Neural cell (in vitro differentiated cells): ENCODE measurements around the gene ARFGAP3. TPM values are rescaled to one million over a fixed set of nuclear protein-coding genes. Genes with fewer than 3 reads are reported as not detected.

Experiments used
- H2AFZ ChIP-seq: fragments of 200-600, 300-800 bp; sonication (generic), shearing (Covaris generic); 2 replicates; pipeline ENCODE4 v1.6.0; 2014; ENCODE audit warnings: low read depth, mild to moderate bottlenecking, antibody characterized with exemption, low read length, moderate library complexity
- H3F3A ChIP-seq: fragments of 200-600 bp; shearing (Covaris generic); 2 replicates; pipeline ENCODE4 v1.6.1; 2016; ENCODE audit warnings: mild to moderate bottlenecking, moderate library complexity, mixed read lengths, antibody characterized with exemption, low read length; ENCODE audit not compliant: insufficient read depth, poor library complexity, severe bottlenecking
- H3K27ac ChIP-seq: fragments of 200-600, 300-800 bp; sonication (generic), shearing (Covaris generic); 2 replicates; pipeline ENCODE4 v1.5.1; 2014; ENCODE audit warnings: mild to moderate bottlenecking, low read length, moderate library complexity
- H3K27me3 ChIP-seq: fragments of 300-800, 200-600 bp; sonication (generic), shearing (Covaris generic); 2 replicates; pipeline ENCODE4 v1.6.0; 2014; ENCODE audit warnings: mild to moderate bottlenecking, low read depth, low read length, moderate library complexity; ENCODE audit not compliant: insufficient read depth
- H3K36me3 ChIP-seq: fragments of 300-800, 200-600 bp; sonication (generic), shearing (Covaris generic); 2 replicates; pipeline ENCODE4 v1.5.1; 2014; ENCODE audit warnings: mild to moderate bottlenecking, antibody characterized with exemption, low read length, moderate library complexity; ENCODE audit not compliant: insufficient read depth
- H3K4me2 ChIP-seq: fragments of 300-800, 200-600 bp; sonication (generic), shearing (Covaris generic); 2 replicates; pipeline ENCODE4 v1.6.0; 2014; ENCODE audit warnings: mild to moderate bottlenecking, low read length
- H3K4me3 ChIP-seq: fragments of 300-800, 200-600 bp; sonication (generic), shearing (Covaris generic); 2 replicates; pipeline ENCODE4 v1.5.1; 2014; ENCODE audit warnings: mild to moderate bottlenecking, low read length, moderate library complexity
- H3K79me2 ChIP-seq: fragments of 200-600 bp; shearing (Covaris generic); replicated peaks from 2 replicates; pipeline ENCODE4 v1.6.0; 2014; ENCODE audit warnings: mild to moderate bottlenecking, low read length, moderate library complexity; ENCODE audit not compliant: insufficient read depth
- H3K9ac ChIP-seq: fragments of 300-800, 200-600 bp; sonication (generic), shearing (Covaris generic); 2 replicates; pipeline ENCODE4 v1.6.1; 2016; ENCODE audit warnings: mild to moderate bottlenecking, low read length, mixed read lengths
- H3K9me2 ChIP-seq: fragments of 200-600 bp; shearing (Covaris generic); 2 replicates; pipeline ENCODE4 v1.6.1; 2016; ENCODE audit warnings: mild to moderate bottlenecking, low read length, mixed read lengths; ENCODE audit not compliant: insufficient read depth
- H3K9me3 ChIP-seq: fragments of 200-600, 300-800 bp; sonication (generic), shearing (Covaris generic); 2 replicates; pipeline ENCODE4 v1.6.1; 2016; ENCODE audit warnings: mild to moderate bottlenecking, mixed run types, low read length, moderate library complexity, mixed read lengths
- H4K20me1 ChIP-seq: fragments of 200-600 bp; shearing (Covaris generic); 2 replicates; pipeline ENCODE4 v1.6.1; 2016; ENCODE audit warnings: mild to moderate bottlenecking, mixed run types; ENCODE audit not compliant: insufficient read depth
- EP300 ChIP-seq: fragments of 450-650 bp; conservative IDR thresholded peaks from 2 replicates; pipeline ENCODE4 v1.6.1; 2014; ENCODE audit warnings: antibody characterized with exemption, mild to moderate bottlenecking, moderate library complexity; ENCODE audit not compliant: poor library complexity, severe bottlenecking
- EZH2 ChIP-seq: fragments of 200-600, 300-800 bp; shearing (Covaris generic), sonication (generic); IDR thresholded peaks from 2 replicates; pipeline ENCODE4 v1.6.1; 2014; ENCODE audit warnings: antibody characterized with exemption, low read length, borderline replicate concordance, mild to moderate bottlenecking; ENCODE audit not compliant: insufficient read depth, poor library complexity, severe bottlenecking
- MXI1 ChIP-seq: fragments of 450-650 bp; conservative IDR thresholded peaks from 2 replicates; pipeline ENCODE4 v1.6.1; 2014; ENCODE audit warnings: antibody characterized with exemption, mild to moderate bottlenecking; ENCODE audit not compliant: poor library complexity, severe bottlenecking
- POLR2AphosphoS5 ChIP-seq: IDR thresholded peaks from 2 replicates; pipeline ENCODE4 v1.6.1; 2012
- RAD21 ChIP-seq: fragments of 450-650 bp; conservative IDR thresholded peaks from 2 replicates; pipeline ENCODE4 v1.6.1; 2014; ENCODE audit warnings: antibody characterized with exemption, mild to moderate bottlenecking, moderate library complexity
- SMC3 ChIP-seq: fragments of 450-650 bp; conservative IDR thresholded peaks from 2 replicates; pipeline ENCODE4 v1.6.1; 2014; ENCODE audit warnings: antibody characterized with exemption, mild to moderate bottlenecking, moderate library complexity; ENCODE audit not compliant: poor library complexity
- TAF1 ChIP-seq: IDR thresholded peaks from 2 replicates; pipeline ENCODE4 v1.6.1; 2012; ENCODE audit warnings: low read depth
- polyA plus RNA-seq: library from polyadenylated mRNA; depleted of rRNA; stranded (reverse); fragments of >200 nt; gene quantifications from 2 replicates; pipeline ENCODE4 v1.2.3, GENCODE V29; 2014
- TF ChIP-seq, protein P1 (sequence below): IDR thresholded peaks from 2 replicates; pipeline ENCODE4 v1.6.1; 2012; ENCODE audit warnings: borderline replicate concordance
- TF ChIP-seq, protein P2 (sequence below): fragments of 450-650 bp; IDR thresholded peaks from 2 replicates; pipeline ENCODE4 v1.5.1; 2014; ENCODE audit warnings: antibody characterized with exemption, mild to moderate bottlenecking, moderate library complexity; ENCODE audit not compliant: poor library complexity, severe bottlenecking

Gene ARFGAP3
- polyA plus RNA-seq, 1 donor from 2014 or later, result 80.7 TPM

DNA sequence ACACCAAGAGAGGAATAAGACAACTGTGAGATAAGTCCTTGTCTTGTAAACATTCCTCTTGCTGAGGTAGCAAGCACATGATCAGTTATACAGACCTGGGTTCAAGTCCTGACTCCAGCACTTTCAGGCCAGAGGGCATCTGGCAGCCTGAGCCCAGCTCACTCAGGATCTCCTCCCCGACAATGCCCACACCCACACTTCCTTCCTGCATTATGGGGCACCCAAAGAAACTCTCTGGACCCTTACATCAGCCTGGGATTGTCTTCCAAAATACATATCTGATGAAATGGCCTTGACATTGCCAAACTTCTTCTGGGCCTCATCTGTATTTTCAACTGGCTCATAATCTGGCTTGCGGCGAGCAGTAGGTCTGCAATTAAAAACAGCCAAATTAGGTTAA is 48.6 kb downstream of the ARFGAP3 start:
- Histone ChIP-seq H3F3A (no peaks in the 10 kb centered on the region), H2AFZ (no peak overlapping the region), H3K9ac (no peak overlapping the region), H3K4me2 (no peak overlapping the region), H3K4me3 (no peak overlapping the region), H3K36me3 (no peaks in the 10 kb centered on the region), H3K9me3 (no peaks in the 10 kb centered on the region), H3K27me3 (no peaks in the 10 kb centered on the region), H3K27ac (no peak overlapping the region), H4K20me1 (no peaks in the 10 kb centered on the region), H3K9me2 (no peaks in the 10 kb centered on the region), H3K79me2 (no peaks in the 10 kb centered on the region)
- TF ChIP-seq POLR2AphosphoS5, result no peak
- no peak for TF ChIP-seq EP300
- TF ChIP-seq, protein P1, sequence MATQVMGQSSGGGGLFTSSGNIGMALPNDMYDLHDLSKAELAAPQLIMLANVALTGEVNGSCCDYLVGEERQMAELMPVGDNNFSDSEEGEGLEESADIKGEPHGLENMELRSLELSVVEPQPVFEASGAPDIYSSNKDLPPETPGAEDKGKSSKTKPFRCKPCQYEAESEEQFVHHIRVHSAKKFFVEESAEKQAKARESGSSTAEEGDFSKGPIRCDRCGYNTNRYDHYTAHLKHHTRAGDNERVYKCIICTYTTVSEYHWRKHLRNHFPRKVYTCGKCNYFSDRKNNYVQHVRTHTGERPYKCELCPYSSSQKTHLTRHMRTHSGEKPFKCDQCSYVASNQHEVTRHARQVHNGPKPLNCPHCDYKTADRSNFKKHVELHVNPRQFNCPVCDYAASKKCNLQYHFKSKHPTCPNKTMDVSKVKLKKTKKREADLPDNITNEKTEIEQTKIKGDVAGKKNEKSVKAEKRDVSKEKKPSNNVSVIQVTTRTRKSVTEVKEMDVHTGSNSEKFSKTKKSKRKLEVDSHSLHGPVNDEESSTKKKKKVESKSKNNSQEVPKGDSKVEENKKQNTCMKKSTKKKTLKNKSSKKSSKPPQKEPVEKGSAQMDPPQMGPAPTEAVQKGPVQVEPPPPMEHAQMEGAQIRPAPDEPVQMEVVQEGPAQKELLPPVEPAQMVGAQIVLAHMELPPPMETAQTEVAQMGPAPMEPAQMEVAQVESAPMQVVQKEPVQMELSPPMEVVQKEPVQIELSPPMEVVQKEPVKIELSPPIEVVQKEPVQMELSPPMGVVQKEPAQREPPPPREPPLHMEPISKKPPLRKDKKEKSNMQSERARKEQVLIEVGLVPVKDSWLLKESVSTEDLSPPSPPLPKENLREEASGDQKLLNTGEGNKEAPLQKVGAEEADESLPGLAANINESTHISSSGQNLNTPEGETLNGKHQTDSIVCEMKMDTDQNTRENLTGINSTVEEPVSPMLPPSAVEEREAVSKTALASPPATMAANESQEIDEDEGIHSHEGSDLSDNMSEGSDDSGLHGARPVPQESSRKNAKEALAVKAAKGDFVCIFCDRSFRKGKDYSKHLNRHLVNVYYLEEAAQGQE, result no peak
- TF ChIP-seq MXI1, result no peak
- TF ChIP-seq RAD21, result no peak
- TF ChIP-seq, protein P2, sequence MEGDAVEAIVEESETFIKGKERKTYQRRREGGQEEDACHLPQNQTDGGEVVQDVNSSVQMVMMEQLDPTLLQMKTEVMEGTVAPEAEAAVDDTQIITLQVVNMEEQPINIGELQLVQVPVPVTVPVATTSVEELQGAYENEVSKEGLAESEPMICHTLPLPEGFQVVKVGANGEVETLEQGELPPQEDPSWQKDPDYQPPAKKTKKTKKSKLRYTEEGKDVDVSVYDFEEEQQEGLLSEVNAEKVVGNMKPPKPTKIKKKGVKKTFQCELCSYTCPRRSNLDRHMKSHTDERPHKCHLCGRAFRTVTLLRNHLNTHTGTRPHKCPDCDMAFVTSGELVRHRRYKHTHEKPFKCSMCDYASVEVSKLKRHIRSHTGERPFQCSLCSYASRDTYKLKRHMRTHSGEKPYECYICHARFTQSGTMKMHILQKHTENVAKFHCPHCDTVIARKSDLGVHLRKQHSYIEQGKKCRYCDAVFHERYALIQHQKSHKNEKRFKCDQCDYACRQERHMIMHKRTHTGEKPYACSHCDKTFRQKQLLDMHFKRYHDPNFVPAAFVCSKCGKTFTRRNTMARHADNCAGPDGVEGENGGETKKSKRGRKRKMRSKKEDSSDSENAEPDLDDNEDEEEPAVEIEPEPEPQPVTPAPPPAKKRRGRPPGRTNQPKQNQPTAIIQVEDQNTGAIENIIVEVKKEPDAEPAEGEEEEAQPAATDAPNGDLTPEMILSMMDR, result no peak
- no peak for TF ChIP-seq SMC3
- TF ChIP-seq TAF1, result no peak
- no peak for TF ChIP-seq EZH2

DNA sequence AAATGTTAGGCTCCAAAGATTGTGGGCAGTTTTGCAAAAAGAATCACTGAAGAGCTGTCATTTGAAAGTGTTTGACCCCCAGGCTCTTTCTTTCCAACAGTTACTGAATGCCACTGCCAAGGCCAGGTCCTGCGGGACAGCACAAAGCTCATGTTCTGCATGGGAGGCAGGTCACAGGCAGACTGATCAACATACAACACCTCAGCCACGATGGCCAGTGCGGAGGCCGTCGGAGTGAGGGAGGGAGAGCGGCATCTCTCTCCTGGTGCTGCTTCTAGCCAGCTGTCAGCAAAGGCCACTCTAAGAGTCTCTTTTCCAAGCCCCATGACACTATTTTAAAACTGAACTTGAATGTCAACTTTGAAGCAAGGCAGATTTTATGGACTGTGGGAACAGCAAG is 49.9 kb downstream of the ARFGAP3 start:
- Histone ChIP-seq H3K36me3 (no peaks in the 10 kb centered on the region), H3K9me2 (no peaks in the 10 kb centered on the region), H3K4me2 (no peak overlapping the region), H3K9me3 (no peaks in the 10 kb centered on the region), H4K20me1 (no peaks in the 10 kb centered on the region), H3K27ac (no peak overlapping the region), H3K79me2 (no peaks in the 10 kb centered on the region), H3F3A (no peaks in the 10 kb centered on the region), H3K27me3 (no peaks in the 10 kb centered on the region), H3K4me3 (no peak overlapping the region), H3K9ac (no peak overlapping the region), H2AFZ (no peak overlapping the region)
- TF ChIP-seq TAF1, result no peak
